Activated CD4-positive, alpha-beta memory T cell treated with anti-CD3 and anti-CD28 coated beads, Interleukin-2, amount 10 ng/mL, durations not matched to agents 7 days and 5 days (primary cell): ENCODE measurements around the gene BCL2L12. TPM values are rescaled to one million over a fixed set of nuclear protein-coding genes. Genes with fewer than 3 reads are reported as not detected.

ENCODE experiments used
- CTCF ChIA-PET: fragments of 350-600 bp; sonication (Branson Sonifier 250); formaldehyde crosslinking; loops from one replicate; lab custom pipeline; 2021; ENCODE audit warnings: antibody characterized with exemption, inconsistent platforms; lab: Charles Lee
- POLR2A ChIA-PET: fragments of 350-600 bp; sonication (Branson Sonifier 250); formaldehyde crosslinking; loops from one replicate; lab custom pipeline; 2021; ENCODE audit warnings: antibody characterized with exemption; lab: Charles Lee
- DNase-seq: peaks from one replicate; pipeline ENCODE4 v3.0.0-alpha.2; 2020
- H3K27ac Mint-ChIP-seq: one replicate; pipeline ENCODE4 v1.8.0; 2021; ENCODE audit warnings: mild to moderate bottlenecking, mixed read lengths
- H3K27me3 Mint-ChIP-seq: one replicate; pipeline ENCODE4 v1.8.0; 2021; ENCODE audit warnings: mixed read lengths
- H3K36me3 Mint-ChIP-seq: one replicate; pipeline ENCODE4 v1.8.0; 2021; ENCODE audit warnings: low read depth, mixed read lengths
- H3K4me1 Mint-ChIP-seq: one replicate; pipeline ENCODE4 v1.8.0; 2021; ENCODE audit warnings: mixed read lengths
- H3K4me3 Mint-ChIP-seq: one replicate; pipeline ENCODE4 v1.8.0; 2021; ENCODE audit warnings: mild to moderate bottlenecking, mixed read lengths
- H3K9me3 Mint-ChIP-seq: one replicate; pipeline ENCODE4 v1.8.0; 2021; ENCODE audit warnings: mixed read lengths
- total RNA-seq, 2 experiments: library from RNA; stranded (reverse); gene quantifications; one replicate each; pipeline ENCODE4 v1.2.3, GENCODE V29; 2021

BCL2L12 gene
- total RNA-seq, 2 experiments from 2014 or later = 71.2 to 74.3 TPM

DNA sequence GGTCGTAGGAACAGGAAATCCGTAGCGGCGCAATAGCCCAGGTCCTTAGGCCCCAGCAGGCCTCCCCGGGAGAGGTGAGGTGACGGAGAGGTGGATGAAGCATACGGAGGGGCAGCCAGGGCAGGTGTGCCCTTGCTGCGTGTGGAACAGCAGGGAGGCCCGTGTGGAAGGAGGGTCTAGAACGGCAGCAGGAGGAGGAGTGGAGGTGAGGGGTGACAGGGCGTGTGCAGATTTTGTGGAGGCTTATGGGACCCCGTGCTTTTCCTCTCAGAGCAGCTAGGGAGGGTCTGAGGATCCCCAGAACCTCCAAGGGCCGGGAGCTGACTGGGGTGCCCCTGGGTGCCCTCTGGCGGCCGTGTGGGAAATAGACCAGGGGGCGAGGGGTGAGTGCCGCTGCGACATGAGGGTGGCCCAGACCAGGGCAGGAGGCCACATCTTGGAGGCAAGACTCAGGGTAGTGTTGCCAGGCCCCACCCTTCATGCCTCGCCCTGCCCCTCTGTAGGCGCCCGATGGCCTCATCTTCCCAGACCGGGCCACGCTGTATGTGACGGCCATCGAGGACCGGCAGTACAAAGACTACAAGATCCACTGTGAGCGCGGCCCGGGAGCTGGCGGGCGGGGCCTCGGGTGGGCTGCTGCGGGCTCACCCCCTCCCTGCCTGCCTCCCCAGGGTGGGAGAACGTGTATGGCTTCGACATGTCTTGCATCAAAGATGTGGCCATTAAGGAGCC lies 18.7 kb downstream of the BCL2L12 start:
- peak overlapping the region; percentile 31 for H3K27ac Mint-ChIP-seq
- peaks cover 46% of the 10 kb centered on the region for H3K36me3 Mint-ChIP-seq
- ChIA-PET POLR2A (interaction anchor here (1.6 kb wide), 1 partner anchor 9 kb away, joined by 4 read pairs; no protein-coding TSS in a partner anchor), CTCF (interaction anchor here (0.7 to 1.3 kb wide), 3 partner anchors 33 to 181 kb away, joined by 3 to 4 read pairs (median 3); partner anchors contain the start of gene RRAS)
- peak; percentile 36 for DNase-seq
- no peak overlapping the region for H3K4me3 Mint-ChIP-seq
- no peaks in the 10 kb centered on the region for H3K9me3 Mint-ChIP-seq
- peaks cover 37% of the 10 kb centered on the region for H3K4me1 Mint-ChIP-seq
- H3K27me3 Mint-ChIP-seq = no peaks in the 10 kb centered on the region

DNA sequence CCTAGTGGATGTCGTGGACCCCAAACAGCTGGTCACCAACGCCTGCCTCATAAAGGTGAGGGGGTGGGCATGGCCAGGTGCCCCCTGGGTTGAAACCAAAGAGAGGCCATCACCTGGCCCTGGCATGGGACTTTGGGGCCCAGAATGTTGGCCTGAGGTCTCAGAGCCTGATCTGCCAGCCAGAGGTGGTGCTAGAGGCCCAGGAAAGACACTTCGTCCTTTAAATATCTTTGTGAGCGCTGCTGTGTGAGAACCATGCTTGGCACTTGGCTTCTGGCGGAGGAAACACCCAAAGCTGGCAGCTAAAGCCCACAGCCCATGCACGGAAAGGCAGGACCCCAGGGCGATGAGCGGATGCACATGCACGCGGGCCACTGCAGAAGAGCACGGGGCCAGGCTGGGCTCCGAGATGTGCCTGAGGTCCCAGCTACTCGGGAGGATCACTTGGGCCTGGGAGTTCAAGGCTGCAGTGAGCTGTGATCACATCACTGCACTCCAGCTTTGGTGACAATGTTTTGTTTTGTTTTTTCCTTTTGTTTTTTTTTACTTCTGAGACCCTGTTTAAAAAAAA lies 19.3 kb downstream of the BCL2L12 start:
- Mint-ChIP-seq H3K4me3 (no peak overlapping the region), H3K27ac (no peak overlapping the region), H3K27me3 (no peaks in the 10 kb centered on the region), H3K4me1 (peaks cover 36% of the 10 kb centered on the region), H3K9me3 (no peaks in the 10 kb centered on the region), H3K36me3 (peaks cover 46% of the 10 kb centered on the region)
- POLR2A ChIA-PET = interaction anchor here (1.6 kb wide), 1 partner anchor 10 kb away, joined by 4 read pairs; no protein-coding TSS in a partner anchor
- no peak for DNase-seq
- CTCF ChIA-PET = interaction anchor here (0.6 to 0.8 kb wide), 2 partner anchors 15 to 177 kb away, joined by 3 read pairs; no protein-coding TSS in a partner anchor

DNA sequence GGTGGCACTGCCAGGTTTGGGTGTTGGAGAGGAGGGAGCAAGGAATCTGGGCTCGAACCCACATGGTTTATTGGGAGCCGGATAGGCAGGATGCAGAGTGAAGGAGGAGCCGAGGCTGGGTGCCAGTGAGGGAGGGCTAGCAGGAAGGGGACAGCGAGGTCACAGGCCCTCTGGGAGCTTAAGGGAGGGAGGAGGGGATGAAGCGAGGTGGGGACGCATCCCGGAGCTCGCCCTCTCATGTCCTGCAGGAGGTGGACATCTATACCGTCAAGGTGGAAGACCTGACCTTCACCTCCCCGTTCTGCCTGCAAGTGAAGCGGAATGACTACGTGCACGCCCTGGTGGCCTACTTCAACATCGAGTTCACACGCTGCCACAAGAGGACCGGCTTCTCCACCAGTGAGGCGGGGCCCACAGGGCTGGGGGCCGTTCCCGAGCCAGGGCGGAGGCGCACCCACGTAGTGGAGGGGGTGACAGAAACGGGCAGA lies 20.2 kb downstream of the BCL2L12 start:
- ChIA-PET POLR2A (no interaction called here), CTCF (interaction anchor here (0.6 to 0.8 kb wide), 2 partner anchors 14 to 177 kb away, joined by 3 read pairs; no protein-coding TSS in a partner anchor)
- H3K36me3 Mint-ChIP-seq = peaks cover 48% of the 10 kb centered on the region
- no peak overlapping the region for H3K27ac Mint-ChIP-seq
- H3K27me3 Mint-ChIP-seq = peaks cover 7% of the 10 kb centered on the region
- DNase-seq = no peak
- H3K4me1 Mint-ChIP-seq = peaks cover 36% of the 10 kb centered on the region
- no peak overlapping the region for H3K4me3 Mint-ChIP-seq
- no peaks in the 10 kb centered on the region for H3K9me3 Mint-ChIP-seq

DNA sequence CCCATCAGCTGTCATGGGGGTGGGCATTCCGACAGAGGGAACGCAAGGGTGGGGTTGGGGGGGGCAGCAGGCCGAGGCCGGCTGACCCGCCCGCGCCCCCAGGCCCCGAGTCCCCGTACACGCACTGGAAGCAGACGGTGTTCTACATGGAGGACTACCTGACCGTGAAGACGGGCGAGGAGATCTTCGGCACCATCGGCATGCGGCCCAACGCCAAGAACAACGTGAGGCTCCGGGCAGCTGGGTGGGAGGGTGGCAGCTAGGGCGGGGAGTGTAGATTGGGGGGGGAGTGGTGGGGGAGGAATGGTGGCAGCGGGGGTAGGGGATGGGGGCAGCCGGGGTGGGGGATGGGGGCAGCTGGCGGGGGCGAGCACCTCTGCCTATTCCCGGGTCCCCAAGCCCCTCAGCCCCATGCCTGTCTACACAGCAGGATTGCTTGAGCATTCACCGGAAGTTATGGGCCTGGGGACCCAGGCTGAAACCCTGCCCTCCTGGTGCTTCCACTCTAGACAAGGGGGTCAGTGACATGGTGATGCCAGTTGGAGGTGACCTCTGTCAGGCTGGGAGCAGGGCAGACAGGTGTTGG lies 20.9 kb downstream of the BCL2L12 start:
- CTCF ChIA-PET = interaction anchor here (1.1 to 1.3 kb wide), 2 partner anchors 8 to 116 kb away, joined by 3 read pairs; no protein-coding TSS in a partner anchor
- Mint-ChIP-seq H3K4me1 (peaks cover 39% of the 10 kb centered on the region), H3K27me3 (peaks cover 12% of the 10 kb centered on the region), H3K27ac (no peak overlapping the region), H3K4me3 (no peak overlapping the region), H3K9me3 (no peaks in the 10 kb centered on the region), H3K36me3 (peaks cover 46% of the 10 kb centered on the region)
- no peak for DNase-seq
- POLR2A ChIA-PET = interaction anchor here (0.6 kb wide), 1 partner anchor 71 kb away, joined by 3 read pairs; no protein-coding TSS in a partner anchor

DNA sequence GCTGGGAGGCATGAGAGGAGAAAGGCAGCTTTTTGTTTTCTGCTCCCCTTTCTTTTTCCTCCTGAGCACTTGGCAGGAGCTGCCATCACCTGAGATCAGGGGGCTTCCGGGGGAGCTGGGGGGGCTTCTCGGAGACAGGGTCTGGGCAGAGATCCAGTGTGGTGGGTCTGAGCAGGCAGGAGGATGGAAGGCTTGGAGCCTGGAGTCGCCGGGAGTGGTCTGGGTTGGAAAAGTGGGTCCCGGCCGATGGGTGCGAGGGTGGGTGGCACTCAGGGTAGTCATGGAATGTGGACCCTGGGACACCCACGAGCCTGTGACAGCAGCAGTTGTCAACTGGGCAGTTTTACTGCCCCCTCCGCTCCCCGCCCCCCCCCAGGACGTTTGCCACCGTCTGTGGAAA lies 21.4 kb downstream of the BCL2L12 start:
- Mint-ChIP-seq H3K4me3 (no peak overlapping the region), H3K27me3 (peaks cover 14% of the 10 kb centered on the region), H3K36me3 (peaks cover 41% of the 10 kb centered on the region), H3K27ac (no peak overlapping the region), H3K9me3 (no peaks in the 10 kb centered on the region), H3K4me1 (peaks cover 34% of the 10 kb centered on the region)
- ChIA-PET CTCF (interaction anchor here (1.1 to 1.3 kb wide), 2 partner anchors 9 to 116 kb away, joined by 3 read pairs; no protein-coding TSS in a partner anchor), POLR2A (interaction anchor here (0.6 kb wide), 1 partner anchor 71 kb away, joined by 3 read pairs; no protein-coding TSS in a partner anchor)
- DNase-seq = no peak

DNA sequence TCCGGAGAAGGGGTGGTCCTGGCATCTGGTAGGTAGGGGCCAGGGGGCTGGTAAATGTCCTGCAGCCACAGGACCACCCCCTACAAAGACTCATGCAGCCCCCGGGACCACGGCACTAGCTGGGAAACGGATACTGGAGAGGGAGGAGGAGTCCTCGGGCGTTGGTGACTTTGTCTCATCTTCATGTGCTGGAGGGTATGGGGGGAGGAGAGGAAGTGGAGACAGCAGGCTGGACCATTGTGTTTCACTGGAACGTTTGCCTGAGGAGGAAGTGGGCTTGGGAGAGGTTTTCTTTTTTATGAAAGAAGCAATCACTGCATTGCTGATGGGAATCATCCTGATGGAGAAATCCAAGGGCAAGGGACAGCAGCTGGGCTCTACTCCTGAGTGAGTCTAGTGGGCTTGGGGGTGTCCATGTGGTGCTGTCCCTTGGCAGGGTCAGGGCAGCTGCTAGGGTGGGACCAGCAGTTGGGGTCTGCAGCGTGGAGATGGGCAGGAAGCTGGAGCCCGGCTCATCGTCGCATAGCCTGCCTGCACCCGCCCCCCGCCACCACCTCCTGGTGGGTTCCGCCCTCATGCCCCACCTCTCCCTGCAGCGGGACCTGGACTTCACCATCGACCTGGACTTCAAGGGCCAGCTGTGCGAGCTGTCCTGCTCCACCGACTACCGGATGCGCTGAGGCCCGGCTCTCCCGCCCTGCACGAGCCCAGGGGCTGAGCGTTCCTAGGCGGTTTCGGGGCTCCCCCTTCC lies 22.0 kb downstream of the BCL2L12 start:
- ChIA-PET CTCF (interaction anchor here (0.8 to 1.3 kb wide), 4 partner anchors 8 to 117 kb away, joined by 3 to 4 read pairs (median 3); no protein-coding TSS in a partner anchor), POLR2A (no interaction called here)
- H3K27me3 Mint-ChIP-seq = peaks cover 19% of the 10 kb centered on the region
- H3K4me1 Mint-ChIP-seq = peaks cover 33% of the 10 kb centered on the region
- DNase-seq = no peak
- H3K9me3 Mint-ChIP-seq = no peaks in the 10 kb centered on the region
- peaks cover 37% of the 10 kb centered on the region for H3K36me3 Mint-ChIP-seq
- H3K27ac Mint-ChIP-seq = no peak overlapping the region
- H3K4me3 Mint-ChIP-seq = no peak overlapping the region

DNA sequence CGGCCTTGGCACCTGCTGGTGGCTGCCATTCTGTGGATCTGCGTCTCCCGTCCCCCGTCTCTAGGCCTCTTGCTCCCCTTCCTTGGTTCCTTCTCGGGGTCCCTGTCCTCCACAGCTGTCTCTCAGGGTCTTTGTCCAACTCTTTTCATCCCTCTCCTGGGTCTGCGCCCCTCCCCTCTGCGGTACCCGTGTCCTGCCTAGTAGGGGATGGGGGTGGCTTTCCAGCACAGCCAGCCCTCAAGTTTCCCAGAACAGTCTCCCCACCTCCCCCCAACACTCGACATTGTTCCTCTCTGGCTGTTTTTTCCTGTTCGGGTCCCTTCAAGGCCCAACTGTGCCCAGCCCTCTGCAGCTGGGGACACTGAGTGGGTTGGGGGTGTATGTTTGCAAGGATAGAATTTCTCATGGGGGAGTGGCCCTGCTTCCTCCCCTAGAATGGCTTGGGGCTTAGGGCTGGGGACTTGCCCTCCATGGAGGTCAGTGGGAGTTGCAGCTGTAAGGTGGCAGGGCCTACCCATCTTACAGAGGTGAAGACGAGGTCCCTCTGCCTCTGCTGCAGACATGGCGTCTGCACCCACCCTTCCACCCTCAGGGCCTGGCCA lies 22.9 kb downstream of the BCL2L12 start:
- peaks cover 33% of the 10 kb centered on the region for H3K4me1 Mint-ChIP-seq
- no peak for DNase-seq
- peaks cover 22% of the 10 kb centered on the region for H3K27me3 Mint-ChIP-seq
- CTCF ChIA-PET = interaction anchor here (0.8 to 1.0 kb wide), 2 partner anchors 9 to 12 kb away, joined by 3 to 4 read pairs; no protein-coding TSS in a partner anchor
- peaks cover 36% of the 10 kb centered on the region for H3K36me3 Mint-ChIP-seq
- H3K27ac Mint-ChIP-seq = no peak overlapping the region
- H3K4me3 Mint-ChIP-seq = no peak overlapping the region
- H3K9me3 Mint-ChIP-seq = no peaks in the 10 kb centered on the region
- POLR2A ChIA-PET = no interaction called here

DNA sequence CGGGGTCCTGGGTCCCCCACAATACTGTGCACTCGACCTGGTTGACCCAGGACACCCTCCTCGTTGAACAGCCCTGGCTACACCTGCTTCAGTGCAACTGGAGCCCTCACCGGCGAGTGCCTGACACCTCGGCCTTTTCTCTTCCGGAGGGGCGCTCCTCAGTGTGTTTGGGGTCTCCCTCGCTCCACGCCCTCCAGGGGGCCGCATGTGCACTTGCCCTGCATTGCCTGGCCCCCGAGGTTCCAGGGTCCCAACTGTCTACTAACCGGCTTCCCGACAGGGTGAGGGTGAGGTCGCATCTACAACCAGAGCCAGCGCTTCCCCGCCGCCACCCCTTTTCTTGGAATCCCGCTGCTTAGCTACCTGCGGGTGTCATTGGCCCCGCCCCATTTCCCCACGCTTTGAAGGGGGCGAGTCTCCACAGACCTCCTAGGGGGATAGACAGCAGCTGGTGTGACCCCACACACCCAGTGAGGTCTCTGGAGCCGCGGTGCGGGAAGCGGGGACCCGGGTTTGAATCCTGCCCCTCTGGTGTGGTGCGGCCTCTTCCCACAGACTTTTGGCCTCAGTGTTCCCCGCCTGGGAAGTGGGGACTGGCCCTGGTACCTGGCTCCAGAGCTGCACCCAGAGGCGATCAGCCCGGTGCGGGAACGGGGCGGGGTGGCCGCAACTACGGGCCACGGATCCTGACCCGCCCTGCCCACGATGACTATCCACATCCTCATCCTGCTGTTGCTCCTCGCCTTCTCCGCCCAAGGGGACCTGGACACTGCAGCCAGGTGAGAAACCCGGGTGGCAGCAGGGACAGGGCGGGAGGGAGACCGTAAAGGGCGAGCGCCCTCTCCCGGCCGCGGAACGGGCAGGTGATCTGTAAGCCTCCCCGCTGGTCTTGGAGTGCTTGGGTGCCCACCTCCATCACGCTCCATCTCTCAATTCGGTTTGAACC lies 23.7 kb downstream of the BCL2L12 start, which contains the start of gene ADM5:
Gene ADM5, plus strand, starts transcription at position 462 of the 946 bp plus-strand sequence. Its CDS starts 244 bp downstream, at position 706.
- H3K4me1 Mint-ChIP-seq = peaks cover 33% of the 10 kb centered on the region
- peaks cover 28% of the 10 kb centered on the region for H3K36me3 Mint-ChIP-seq
- peak within 1 kb of the TSS; percentile 65 for H3K4me3 Mint-ChIP-seq
- H3K9me3 Mint-ChIP-seq = no peaks in the 10 kb centered on the region
- peak; percentile 35 for DNase-seq
- ChIA-PET CTCF (interaction anchor here (0.6 to 1.0 kb wide), 2 partner anchors 17 to 244 kb away, joined by 3 read pairs; no protein-coding TSS in a partner anchor), POLR2A (interaction anchor here (1.1 kb wide), 1 partner anchor 10 kb away, joined by 5 read pairs; no protein-coding TSS in a partner anchor)
- peaks cover 22% of the 10 kb centered on the region for H3K27me3 Mint-ChIP-seq
- H3K27ac Mint-ChIP-seq = no peak within 1 kb of the TSS

DNA sequence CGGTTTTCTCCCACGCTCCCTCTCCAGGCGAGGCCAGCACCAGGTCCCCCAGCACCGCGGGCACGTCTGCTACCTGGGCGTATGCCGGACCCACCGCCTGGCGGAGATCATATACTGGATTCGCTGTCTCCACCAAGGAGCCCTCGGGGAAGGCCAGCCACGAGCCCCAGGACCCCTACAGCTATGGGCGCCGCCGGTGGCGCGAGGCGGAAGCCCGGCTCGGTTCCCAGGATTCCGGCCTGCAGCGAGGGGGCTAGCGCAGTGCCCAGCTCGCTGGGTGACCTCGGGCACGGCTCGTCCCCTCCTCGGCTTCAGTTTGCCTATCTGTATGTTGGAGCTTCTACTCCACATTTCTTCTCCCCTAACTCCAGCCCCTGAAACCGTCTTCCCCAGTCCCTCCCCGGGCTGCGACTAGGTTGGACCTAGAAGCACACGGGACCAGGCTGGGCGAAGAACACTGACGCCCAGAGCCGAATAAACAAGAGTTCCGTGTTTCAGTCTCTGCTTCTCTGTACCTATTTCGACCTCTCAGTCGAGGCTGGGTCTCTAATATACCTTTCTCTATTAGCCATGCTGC lies 24.4 kb downstream of the BCL2L12 start:
- H3K4me1 Mint-ChIP-seq = peaks cover 33% of the 10 kb centered on the region
- CTCF ChIA-PET = interaction anchor here (1.0 to 1.3 kb wide), 3 partner anchors 9 to 26 kb away, joined by 3 read pairs; no protein-coding TSS in a partner anchor
- H3K4me3 Mint-ChIP-seq = peak overlapping the region; percentile 65
- no peaks in the 10 kb centered on the region for H3K9me3 Mint-ChIP-seq
- H3K36me3 Mint-ChIP-seq = peaks cover 23% of the 10 kb centered on the region
- POLR2A ChIA-PET = interaction anchor here (1.1 kb wide), 1 partner anchor 11 kb away, joined by 5 read pairs; no protein-coding TSS in a partner anchor
- DNase-seq = no peak
- H3K27me3 Mint-ChIP-seq = peaks cover 23% of the 10 kb centered on the region
- H3K27ac Mint-ChIP-seq = no peak overlapping the region

DNA sequence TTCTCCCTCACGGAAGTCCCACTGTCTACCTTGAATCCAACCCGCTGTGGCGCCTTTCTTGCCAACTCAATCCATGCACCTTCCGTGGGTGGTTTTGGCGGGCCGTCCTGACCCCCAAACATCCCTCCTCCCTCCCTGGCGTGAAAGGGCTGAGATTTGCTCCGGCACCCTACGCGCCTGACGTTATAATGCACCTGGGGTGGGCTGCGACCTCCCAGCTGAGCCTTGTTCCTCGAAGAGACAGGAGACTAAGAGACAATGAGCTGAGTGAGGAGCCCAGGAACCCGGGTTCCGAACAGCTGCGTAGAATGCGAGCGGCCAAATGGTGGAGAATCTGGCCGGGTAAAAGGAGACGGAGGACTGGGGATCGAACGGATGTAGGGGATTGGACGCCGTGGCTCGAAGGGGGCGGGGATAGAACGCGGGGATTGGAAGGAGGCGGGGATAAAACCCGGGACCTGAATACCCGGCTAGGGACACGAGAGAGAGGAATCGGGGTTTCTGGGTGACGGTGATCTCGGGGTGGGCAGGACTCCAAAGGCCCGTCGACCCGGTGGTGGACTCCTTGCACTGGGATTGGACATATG lies 25.0 kb downstream of the BCL2L12 start, which contains the start of gene CPT1C:
Gene CPT1C, plus strand, starts transcription at position 461 of the 587 bp plus-strand sequence. CDS start 1,137 bp downstream, outside the sequence.
- CTCF ChIA-PET = interaction anchor here (1.1 to 1.3 kb wide), 2 partner anchors 10 to 25 kb away, joined by 3 read pairs; no protein-coding TSS in a partner anchor
- Mint-ChIP-seq H3K36me3 (peaks cover 17% of the 10 kb centered on the region), H3K9me3 (no peaks in the 10 kb centered on the region), H3K27me3 (peaks cover 23% of the 10 kb centered on the region), H3K27ac (no peak within 1 kb of the TSS), H3K4me1 (peaks cover 33% of the 10 kb centered on the region), H3K4me3 (peak within 1 kb of the TSS; percentile 65)
- peak; percentile 55 for DNase-seq
- POLR2A ChIA-PET = interaction anchor here (1.1 kb wide), 1 partner anchor 12 kb away, joined by 5 read pairs; no protein-coding TSS in a partner anchor
